IPS-20b (cell line): ENCODE measurements around the gene TWNK.
A peak's percentile ranks its signal among the peaks of the same experiment; 100 is the strongest.

Experiments used
- H3K27ac ChIP-seq: one replicate; pipeline ENCODE4 v1.5.1; 2013; ENCODE audit warnings: low read length
- H3K27me3 ChIP-seq: 2 replicates; pipeline ENCODE4 v1.6.1; 2013; ENCODE audit warnings: mild to moderate bottlenecking, low read length, inconsistent platforms; ENCODE audit not compliant: insufficient read depth
- H3K36me3 ChIP-seq: 2 replicates; pipeline ENCODE4 v1.6.1; 2013; ENCODE audit warnings: low read depth, mild to moderate bottlenecking, inconsistent platforms, low read length, moderate library complexity; ENCODE audit not compliant: insufficient read depth
- H3K4me1 ChIP-seq: 2 replicates; pipeline ENCODE4 v1.6.1; 2013; ENCODE audit warnings: mild to moderate bottlenecking, control low read depth, inconsistent platforms, low read length, moderate library complexity; ENCODE audit not compliant: insufficient read depth
- H3K4me3 ChIP-seq: 2 replicates; pipeline ENCODE4 v1.5.1; 2013; ENCODE audit warnings: mild to moderate bottlenecking, low read length, inconsistent platforms
- H3K9ac ChIP-seq: 2 replicates; pipeline ENCODE4 v1.6.1; 2013; ENCODE audit warnings: low read depth, mild to moderate bottlenecking, inconsistent platforms, low read length, moderate library complexity
- H3K9me3 ChIP-seq: 2 replicates; pipeline ENCODE4 v1.6.1; 2013; ENCODE audit warnings: mild to moderate bottlenecking, low read depth, low read length, inconsistent platforms; ENCODE audit not compliant: insufficient read depth

TWNK gene

GRCh38 chr10:100986952-100987684 lies at the start of gene TWNK, which contains the start of gene MRPL43:
TSS of gene TWNK (plus strand) at chr10:100987543. CDS start at chr10:100988211, 668 bp downstream.
TSS of gene MRPL43 (minus strand) at chr10:100987497. CDS start at chr10:100987443, 54 bp downstream.
- H3K36me3 ChIP-seq, result peaks cover 39% of the 10 kb centered on the region
- H3K9ac ChIP-seq, result peak within 1 kb of the TSS; percentile 96
- H3K27me3 ChIP-seq, result no peaks in the 10 kb centered on the region
- H3K4me3 ChIP-seq, result peak within 1 kb of the TSS; percentile 98
- H3K9me3 ChIP-seq, result no peaks in the 10 kb centered on the region
- no peaks in the 10 kb centered on the region for H3K4me1 ChIP-seq
- peak within 1 kb of the TSS; percentile 92 for H3K27ac ChIP-seq

- no peaks in the 10 kb centered on the region for H3K9me3 ChIP-seq
- no peaks in the 10 kb centered on the region for H3K27me3 ChIP-seq
- no peak overlapping the region for H3K9ac ChIP-seq
- no peak overlapping the region for H3K4me3 ChIP-seq
- peaks cover 78% of the 10 kb centered on the region for H3K36me3 ChIP-seq
- H3K27ac ChIP-seq, result no peak overlapping the region
- H3K4me1 ChIP-seq, result no peaks in the 10 kb centered on the region
Measured at GRCh38 chr10:100939763-100940344, 47.5 kb upstream of the TWNK start.

DNA sequence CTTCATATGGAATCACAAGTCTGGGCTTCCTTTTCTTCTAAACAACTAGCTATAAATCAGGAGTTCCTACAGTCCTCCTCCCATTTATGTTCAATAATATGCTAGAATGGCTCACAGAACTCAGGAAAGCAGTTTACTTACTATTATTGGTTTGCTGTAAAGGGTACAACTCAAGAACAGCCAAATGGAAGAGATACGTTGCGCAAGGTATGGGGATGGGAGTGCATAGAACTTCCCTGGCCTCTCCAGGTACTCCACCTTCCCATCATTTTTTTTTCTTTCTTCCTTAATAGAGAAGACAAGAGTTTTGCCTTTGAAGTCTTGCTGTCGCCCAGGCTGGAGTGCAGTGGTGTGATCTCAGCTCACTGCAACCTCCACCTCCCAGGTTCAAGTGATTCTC lies 45.1 kb upstream of the TWNK start:
- no peak overlapping the region for H3K4me3 ChIP-seq
- no peak overlapping the region for H3K27ac ChIP-seq
- H3K9me3 ChIP-seq, result no peaks in the 10 kb centered on the region
- no peaks in the 10 kb centered on the region for H3K4me1 ChIP-seq
- peaks cover 96% of the 10 kb centered on the region for H3K36me3 ChIP-seq
- no peak overlapping the region for H3K9ac ChIP-seq
- H3K27me3 ChIP-seq, result no peaks in the 10 kb centered on the region

- Histone ChIP-seq H3K9ac (no peak overlapping the region), H3K9me3 (no peaks in the 10 kb centered on the region), H3K27me3 (no peaks in the 10 kb centered on the region), H3K36me3 (peaks cover 96% of the 10 kb centered on the region), H3K27ac (no peak overlapping the region), H3K4me1 (no peaks in the 10 kb centered on the region), H3K4me3 (no peak overlapping the region)
Measured at GRCh38 chr10:100943508-100943907, 43.8 kb upstream of the TWNK start.

DNA sequence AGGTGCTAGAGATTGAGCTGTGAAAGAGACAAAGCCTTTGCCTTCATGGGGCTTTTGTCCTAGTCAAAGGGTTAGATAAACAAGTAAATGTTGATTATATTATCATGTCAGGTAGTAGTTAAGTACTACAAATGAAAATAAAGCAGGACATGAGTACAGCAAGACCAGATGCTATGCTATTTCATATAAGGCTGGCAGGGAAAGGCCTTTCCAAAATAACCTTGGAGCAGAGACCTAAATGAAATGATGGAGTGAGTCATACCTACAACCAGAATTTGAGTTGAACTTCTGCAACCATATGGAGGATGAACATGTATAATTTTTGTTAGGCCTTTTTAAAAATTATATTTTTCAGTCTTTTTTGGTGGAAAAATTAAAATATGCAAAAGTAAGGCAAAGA lies 41.6 kb upstream of the TWNK start:
- H3K4me1 ChIP-seq, result no peaks in the 10 kb centered on the region
- no peak overlapping the region for H3K9ac ChIP-seq
- no peaks in the 10 kb centered on the region for H3K9me3 ChIP-seq
- no peaks in the 10 kb centered on the region for H3K27me3 ChIP-seq
- no peak overlapping the region for H3K4me3 ChIP-seq
- peaks cover 96% of the 10 kb centered on the region for H3K36me3 ChIP-seq
- H3K27ac ChIP-seq, result no peak overlapping the region

GRCh38 chr10:100948916-100949315 lies 38.4 kb upstream of the TWNK start:
- no peaks in the 10 kb centered on the region for H3K9me3 ChIP-seq
- no peak overlapping the region for H3K9ac ChIP-seq
- no peaks in the 10 kb centered on the region for H3K27me3 ChIP-seq
- H3K4me3 ChIP-seq, result no peak overlapping the region
- no peak overlapping the region for H3K27ac ChIP-seq
- peaks cover 76% of the 10 kb centered on the region for H3K36me3 ChIP-seq
- no peaks in the 10 kb centered on the region for H3K4me1 ChIP-seq

GRCh38 chr10:100960251-100960650 lies 27.1 kb upstream of the TWNK start:
- H3K9me3 ChIP-seq, result no peaks in the 10 kb centered on the region
- H3K36me3 ChIP-seq, result peaks cover 73% of the 10 kb centered on the region
- H3K27ac ChIP-seq, result no peak overlapping the region
- no peaks in the 10 kb centered on the region for H3K27me3 ChIP-seq
- H3K9ac ChIP-seq, result no peak overlapping the region
- no peak overlapping the region for H3K4me3 ChIP-seq
- no peaks in the 10 kb centered on the region for H3K4me1 ChIP-seq

DNA sequence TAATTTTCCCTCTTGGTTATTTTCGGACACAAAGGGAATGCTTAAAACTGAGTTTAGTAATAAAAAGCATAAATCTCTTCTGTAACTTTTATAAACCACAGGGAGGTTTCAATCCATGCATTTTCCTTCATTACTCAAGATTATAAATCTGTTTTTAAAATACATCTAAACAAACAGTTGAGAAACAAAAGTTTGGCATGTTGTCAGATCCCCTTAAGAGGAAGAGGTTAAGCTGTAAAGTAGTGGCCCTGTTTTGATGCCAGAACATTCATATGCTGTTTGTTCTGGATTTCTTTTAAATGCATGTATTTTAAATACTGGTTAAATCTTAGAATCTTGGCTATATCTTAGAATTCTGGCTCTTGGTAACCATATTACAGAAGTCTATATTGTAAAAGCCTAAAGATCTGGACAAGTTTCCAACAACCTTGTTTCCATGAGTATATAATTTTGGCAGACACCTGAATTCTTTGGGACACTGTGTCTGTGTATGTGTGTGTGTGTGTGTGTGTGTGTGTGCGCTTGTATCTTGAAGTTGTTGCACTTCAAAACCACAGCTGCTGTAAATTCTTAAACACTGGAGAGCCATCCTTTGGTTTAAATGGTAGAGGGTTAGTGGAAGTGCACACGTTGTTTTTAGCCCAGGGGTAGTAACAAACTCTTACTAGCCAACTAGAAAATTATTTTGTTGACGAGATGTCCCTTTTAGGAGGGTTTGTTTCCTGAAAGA lies 24.8 kb upstream of the TWNK start:
- no peaks in the 10 kb centered on the region for H3K4me1 ChIP-seq
- peaks cover 64% of the 10 kb centered on the region for H3K36me3 ChIP-seq

DNA sequence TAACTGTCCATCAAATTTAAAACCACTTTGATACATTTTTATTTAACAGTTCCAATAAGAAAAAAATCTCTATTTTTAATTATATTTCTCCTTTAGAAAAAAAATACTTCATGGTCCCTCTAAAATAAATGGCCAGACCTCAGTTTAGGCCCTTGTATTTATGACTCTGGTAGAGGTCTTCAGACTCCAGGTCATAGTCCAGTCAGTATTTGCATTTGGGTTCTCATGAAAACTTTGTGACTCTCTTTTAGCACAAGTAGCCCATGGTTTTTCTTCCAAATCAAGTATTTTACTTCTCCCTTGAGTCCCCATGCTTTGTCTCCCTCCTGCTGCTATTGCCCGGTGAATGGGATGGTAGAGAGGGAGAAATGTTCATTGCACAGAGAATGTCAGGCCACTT lies 23.5 kb upstream of the TWNK start:
- no peaks in the 10 kb centered on the region for H3K4me1 ChIP-seq
- peaks cover 54% of the 10 kb centered on the region for H3K36me3 ChIP-seq
- H3K27me3 ChIP-seq, result peaks cover 6% of the 10 kb centered on the region; the same call in 1 of the 2 replicates

More for the DNA sequence above, 24.8 kb upstream of the TWNK start:
- Histone ChIP-seq H3K9ac (no peak overlapping the region), H3K4me3 (no peak overlapping the region), H3K9me3 (no peaks in the 10 kb centered on the region), H3K27me3 (no peaks in the 10 kb centered on the region), H3K27ac (no peak overlapping the region)

GRCh38 chr10:100965820-100966219 lies 21.5 kb upstream of the TWNK start:
- Histone ChIP-seq H3K27ac (no peak overlapping the region), H3K27me3 (peaks cover 13% of the 10 kb centered on the region), H3K4me1 (no peaks in the 10 kb centered on the region), H3K9me3 (no peaks in the 10 kb centered on the region), H3K4me3 (no peak overlapping the region), H3K36me3 (peaks cover 34% of the 10 kb centered on the region), H3K9ac (no peak overlapping the region)

More for the DNA sequence above, 23.5 kb upstream of the TWNK start:
- H3K9ac ChIP-seq, result no peak overlapping the region
- no peak overlapping the region for H3K4me3 ChIP-seq
- H3K27ac ChIP-seq, result no peak overlapping the region
- no peaks in the 10 kb centered on the region for H3K9me3 ChIP-seq

GRCh38 chr10:100966887-100967286 lies 20.5 kb upstream of the TWNK start:
- Histone ChIP-seq H3K27ac (no peak overlapping the region), H3K36me3 (peaks cover 28% of the 10 kb centered on the region), H3K4me1 (no peaks in the 10 kb centered on the region), H3K27me3 (peaks cover 13% of the 10 kb centered on the region), H3K9ac (no peak overlapping the region), H3K4me3 (no peak overlapping the region), H3K9me3 (no peaks in the 10 kb centered on the region)
